NCI-H146 (cell line): ENCODE data around the gene DIAPH2.
"Not testable (repeated sequence)": the region's sequence is repeated elsewhere in the genome, so short reads cannot be mapped to it uniquely, and the experiment has no call there.

Experiments
- DNase-seq: peaks from one replicate; lab custom pipeline; 2025; lab: John Stamatoyannopoulos, UW

The DIAPH2 gene

DNA sequence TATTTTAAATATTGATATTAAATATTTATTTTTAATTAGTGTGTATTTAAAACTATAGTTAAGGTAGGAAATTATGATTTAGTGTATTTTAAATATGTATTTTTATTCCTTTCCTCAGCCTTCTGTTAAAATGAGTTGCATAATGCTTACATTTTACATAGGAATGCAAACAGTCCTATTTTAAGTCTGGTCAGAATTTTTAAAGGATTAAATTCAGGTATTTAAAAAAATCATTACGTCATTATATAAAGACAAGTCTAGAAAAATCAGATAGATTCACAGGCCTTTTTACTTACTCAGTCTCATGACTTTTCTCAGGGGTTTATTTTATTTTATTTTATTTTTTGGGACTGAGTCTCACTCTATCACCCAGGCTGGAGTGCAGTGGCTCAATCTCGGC, 148.7 kb downstream of the DIAPH2 start:
- no peak for DNase-seq

- no peak for DNase-seq
These were observed 149.5 kb downstream of the DIAPH2 start for GRCh38 chrX:96834137-96834536.

DNA sequence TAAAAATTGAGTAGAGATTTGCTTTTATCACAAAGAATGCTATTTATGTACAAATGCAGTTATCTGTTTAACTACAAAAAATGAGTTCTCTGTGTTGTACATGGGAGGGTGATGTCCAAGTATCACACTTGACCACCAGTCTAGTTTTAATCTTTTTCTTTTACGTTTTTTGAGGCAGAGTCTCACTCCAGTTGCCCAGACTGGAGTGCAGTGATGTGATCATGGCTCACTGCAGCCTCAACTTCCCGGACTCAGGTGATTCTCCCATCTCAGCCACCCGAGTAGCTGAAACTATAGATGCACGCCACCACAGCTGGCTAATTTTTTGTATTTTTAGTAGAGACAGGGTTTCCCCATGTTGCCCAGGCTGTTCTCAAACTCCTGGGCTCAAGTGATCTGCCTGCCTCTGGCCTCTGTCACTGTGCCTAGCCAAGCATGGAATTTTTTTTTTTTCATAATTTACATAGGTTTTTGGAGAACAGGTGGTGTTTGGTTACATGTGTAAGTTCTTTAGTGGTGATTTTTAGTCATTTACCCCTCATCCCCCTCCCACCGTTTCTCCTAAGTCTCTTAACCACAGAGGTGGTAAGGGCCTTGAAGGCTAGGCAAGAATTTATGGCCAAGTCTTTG, 151.1 kb downstream of the DIAPH2 start:
- no peak for DNase-seq

GRCh38 chrX:96837808-96838207, 153.2 kb downstream of the DIAPH2 start:
- DNase-seq = no peak

- DNase-seq = no peak
These were observed 153.9 kb downstream of the DIAPH2 start for GRCh38 chrX:96838537-96838936.

DNA sequence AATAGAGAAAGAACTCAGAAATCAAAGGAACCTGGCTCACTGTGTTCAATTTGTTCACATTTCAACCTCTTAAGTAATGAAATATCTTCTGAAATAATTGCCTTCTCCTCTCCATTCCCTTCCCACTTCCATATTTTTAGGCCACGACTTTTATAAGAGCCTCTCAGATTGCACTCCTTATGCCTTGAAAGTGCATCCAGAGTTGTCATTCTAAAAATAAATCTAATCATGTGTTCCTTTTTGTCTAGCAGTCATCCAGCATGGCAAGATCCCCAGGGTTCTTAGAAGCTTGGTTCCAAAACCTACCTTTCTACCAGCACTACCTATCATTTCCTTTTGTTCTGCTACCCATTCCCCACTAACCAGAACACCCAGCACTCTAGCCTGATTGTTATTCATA, 156.7 kb downstream of the DIAPH2 start:
- DNase-seq = no peak

- DNase-seq = not testable (repeated sequence)
These were observed 157.2 kb downstream of the DIAPH2 start for GRCh38 chrX:96841866-96842265.

GRCh38 chrX:96843566-96843965, 158.9 kb downstream of the DIAPH2 start:
- DNase-seq = no peak

DNA sequence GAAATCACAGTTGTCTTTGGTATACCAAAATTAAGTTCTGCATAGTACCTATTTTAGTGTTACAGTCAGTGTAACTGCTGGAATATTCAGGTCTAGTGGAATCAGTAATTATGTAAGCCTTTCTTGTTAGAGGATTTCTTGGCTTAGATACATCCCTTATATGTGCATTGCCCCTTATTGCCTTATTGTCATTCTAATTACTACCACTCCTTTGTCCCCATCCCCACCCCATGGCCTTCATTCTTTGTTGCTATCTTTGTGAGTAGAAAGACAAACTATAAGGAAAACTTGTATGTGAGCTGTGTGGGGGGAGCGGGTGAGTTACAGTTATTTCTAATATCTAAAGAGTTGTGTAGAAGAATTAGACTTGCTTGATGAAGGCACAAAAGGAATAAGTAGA, 162.2 kb downstream of the DIAPH2 start:
- no peak for DNase-seq

DNA sequence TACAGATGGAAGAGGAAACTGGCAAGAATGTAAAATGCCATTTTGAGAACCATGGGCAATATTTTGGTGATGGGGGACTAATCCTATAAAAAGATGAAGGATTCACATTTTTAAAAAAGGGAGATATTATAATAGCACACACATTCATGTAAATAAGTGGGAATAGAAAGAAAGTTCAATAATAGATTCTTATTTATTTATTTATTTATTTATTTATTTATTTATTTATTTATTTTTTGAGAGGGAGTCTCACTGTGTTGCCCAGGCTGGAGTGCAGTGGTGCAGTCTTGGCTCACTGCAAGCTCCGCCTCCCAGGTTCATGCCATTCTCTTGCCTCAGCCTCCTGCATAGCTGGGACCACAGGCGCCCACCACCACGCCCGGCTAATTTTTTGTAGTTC, 174.8 kb downstream of the DIAPH2 start:
- not testable (repeated sequence) for DNase-seq

- no peak for DNase-seq
These were observed 176.6 kb downstream of the DIAPH2 start for GRCh38 chrX:96861218-96861617.

GRCh38 chrX:96861661-96862060, 177.0 kb downstream of the DIAPH2 start:
- DNase-seq = no peak

GRCh38 chrX:96883608-96884007, 199.0 kb downstream of the DIAPH2 start, which contains the start of gene RPA4:
Gene RPA4, plus strand, starts transcription at chrX:96883908. Its CDS starts 403 bp downstream, at chrX:96884311.
- DNase-seq = no peak

- no peak for DNase-seq
These were observed 199.4 kb downstream of the DIAPH2 start for GRCh38 chrX:96884027-96884426.

DNA sequence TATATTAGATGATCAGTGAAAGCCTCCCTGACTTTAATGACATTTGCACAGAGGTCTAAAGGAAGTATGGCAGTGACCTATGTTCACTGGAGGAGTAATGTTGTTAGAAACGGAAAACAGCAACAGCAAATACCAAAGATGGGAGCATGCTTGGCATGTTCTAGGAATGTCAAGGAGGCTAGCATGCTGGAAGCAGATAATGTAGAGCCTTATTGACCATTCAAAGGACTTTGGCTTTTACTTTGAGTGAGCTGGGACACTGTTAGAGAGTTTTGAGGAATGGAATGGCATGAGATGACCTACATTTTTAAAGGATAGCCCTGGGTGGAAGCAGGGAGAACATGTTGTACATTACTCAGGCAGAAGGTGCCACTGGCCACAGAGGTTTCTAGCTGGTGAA, 205.1 kb downstream of the DIAPH2 start:
- no peak for DNase-seq

GRCh38 chrX:96906741-96907140, 222.1 kb downstream of the DIAPH2 start:
- DNase-seq = no peak

GRCh38 chrX:96907516-96908272, 223.1 kb downstream of the DIAPH2 start:
- no peak for DNase-seq

DNA sequence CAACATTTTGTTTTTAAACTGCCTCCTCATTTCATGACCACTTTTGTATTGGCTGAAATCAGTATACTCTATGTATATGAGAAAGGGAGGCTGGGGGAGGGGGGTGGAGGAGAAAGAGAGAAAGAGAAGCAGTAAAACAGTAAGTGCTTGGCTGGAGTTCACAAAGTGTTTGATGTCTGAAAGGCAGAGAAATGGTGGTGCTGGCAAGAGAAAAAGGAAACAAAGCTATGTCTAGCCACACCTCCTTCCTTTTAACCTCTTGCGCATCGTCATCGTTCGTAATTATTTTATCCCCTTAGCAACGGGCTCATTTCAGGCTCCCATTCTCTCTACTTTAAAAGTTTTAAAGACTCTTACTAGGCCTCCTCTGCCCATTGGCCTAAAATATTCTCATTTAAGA, 224.6 kb downstream of the DIAPH2 start:
- no peak for DNase-seq

DNA sequence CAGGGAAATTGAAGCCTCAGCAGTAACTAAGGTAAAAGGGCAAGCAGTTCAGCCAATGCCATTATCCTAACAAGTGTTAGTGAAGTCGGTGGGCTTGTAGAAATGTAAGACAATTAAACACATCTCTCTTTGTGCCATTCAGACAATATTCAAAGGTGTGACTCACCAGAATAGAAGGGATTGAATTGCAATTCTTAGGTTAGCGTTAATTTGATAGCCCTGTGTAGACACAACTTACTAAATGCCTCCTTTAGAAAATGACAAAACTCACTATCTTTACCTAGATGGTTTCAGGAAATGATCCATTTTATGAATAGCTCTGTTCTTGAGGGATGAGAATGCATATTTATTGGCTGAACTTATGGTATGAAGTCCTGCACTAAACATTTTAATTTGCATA, 234.2 kb downstream of the DIAPH2 start:
- no peak for DNase-seq

DNA sequence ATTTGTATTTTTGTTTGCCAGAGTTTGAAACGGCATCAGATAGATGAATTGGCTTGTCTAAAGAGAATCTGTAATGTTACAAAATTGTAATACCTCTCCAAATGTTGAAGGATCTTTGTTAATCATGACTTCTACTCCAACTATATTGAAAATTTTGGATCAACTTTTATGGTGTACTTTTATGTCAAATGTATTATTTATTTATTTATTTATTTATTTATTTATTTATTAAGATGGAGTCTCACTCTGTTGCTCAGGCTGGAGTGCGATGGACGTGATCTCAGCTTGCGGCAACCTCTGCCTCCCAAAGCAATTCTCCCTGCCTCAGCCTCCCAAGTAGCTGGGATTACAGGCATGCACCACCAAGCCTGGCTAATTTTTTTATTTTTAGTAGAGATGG, 235.0 kb downstream of the DIAPH2 start:
- DNase-seq = no peak

DNA sequence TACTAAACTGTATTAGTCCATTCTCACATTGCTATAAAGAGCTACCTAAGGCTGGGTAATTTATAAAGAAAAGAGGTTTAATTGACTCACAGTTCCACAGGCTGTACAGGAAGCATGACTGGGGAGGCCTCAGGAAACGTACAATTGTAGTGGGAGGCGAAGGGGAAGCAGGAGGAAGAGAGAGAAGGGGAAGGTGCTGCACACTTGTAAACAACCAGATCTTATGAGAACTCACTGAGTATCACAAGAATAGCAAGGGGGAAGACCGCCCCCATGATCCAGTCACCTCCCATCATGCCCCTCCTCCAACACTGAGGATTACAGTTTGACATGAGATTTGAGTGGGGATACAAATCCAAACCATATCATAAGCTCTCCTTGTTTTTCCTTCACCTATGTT, 239.9 kb downstream of the DIAPH2 start:
- no peak for DNase-seq

GRCh38 chrX:96929036-96929435, 244.4 kb downstream of the DIAPH2 start:
- DNase-seq = no peak

GRCh38 chrX:96957718-96958117, 273.1 kb downstream of the DIAPH2 start:
- no peak for DNase-seq

- DNase-seq = no peak
These were observed 287.2 kb downstream of the DIAPH2 start for GRCh38 chrX:96971812-96972211.
